ENCODE data around the gene TUSC2.
A peak's percentile ranks its signal among the peaks of the same experiment; 100 is the strongest.

The TUSC2 gene

GRCh38 chr3:50330330-50330729 lies 2.3 kb upstream of the TUSC2 start:
- Histone ChIP-seq H3K4me3 (ENCODE audit: insufficient read depth, low read length, poor library complexity, severe bottlenecking) (no peak overlapping the region), H3K9me3 (ENCODE audit: insufficient read depth, low read length) (no peaks in the 10 kb centered on the region), H3K27ac (ENCODE audit: low read depth, low read length) (no peak overlapping the region), H3K79me2 (ENCODE audit: insufficient read depth, low read length) (peaks cover 36% of the 10 kb centered on the region), H3K27me3 (ENCODE audit: low read length) (no peaks in the 10 kb centered on the region), H3K9me2 (replicated peaks; ENCODE audit: insufficient read depth, low read length) (no peaks in the 10 kb centered on the region), H4K20me1 (ENCODE audit: low read depth, low read length) (no peaks in the 10 kb centered on the region), H3K36me3 (ENCODE audit: low read length) (peaks cover 6% of the 10 kb centered on the region; the same call in 1 of the 2 replicates), H3K9ac (ENCODE audit: low read length) (no peak overlapping the region), H2AFZ (ENCODE audit: low read depth, low read length, severe bottlenecking) (no peak overlapping the region), H3F3A (ENCODE audit: insufficient read depth) (peaks cover 12% of the 10 kb centered on the region), H3K4me2 (ENCODE audit: low read depth, low read length, poor library complexity, severe bottlenecking) (no peak overlapping the region)
- TF ChIP-seq EZH2phosphoT487 (conservative IDR thresholded peaks at IDR 0.05; ENCODE audit: low read length) (no peak), CTCF (IDR thresholded peaks at IDR 0.05; ENCODE audit: insufficient read depth, low read length, poor library complexity, severe bottlenecking) (no peak)

- H3K9ac ChIP-seq (ENCODE audit: low read length): peak overlapping the region; percentile 91
- TF ChIP-seq CTCF (IDR thresholded peaks at IDR 0.05; ENCODE audit: insufficient read depth, low read length, poor library complexity, severe bottlenecking) (no peak), EZH2phosphoT487 (conservative IDR thresholded peaks at IDR 0.05; ENCODE audit: low read length) (no peak)
- no peaks in the 10 kb centered on the region for H3K9me3 ChIP-seq (ENCODE audit: insufficient read depth, low read length)
- no peak overlapping the region for H2AFZ ChIP-seq (ENCODE audit: low read depth, low read length, severe bottlenecking)
- peaks cover 12% of the 10 kb centered on the region for H3F3A ChIP-seq (ENCODE audit: insufficient read depth)
- peak overlapping the region; percentile 70 for H3K4me2 ChIP-seq (ENCODE audit: low read depth, low read length, poor library complexity, severe bottlenecking)
- H3K36me3 ChIP-seq (ENCODE audit: low read length): peaks cover 6% of the 10 kb centered on the region; the same call in 1 of the 2 replicates
- H4K20me1 ChIP-seq (ENCODE audit: low read depth, low read length): no peaks in the 10 kb centered on the region
- H3K79me2 ChIP-seq (ENCODE audit: insufficient read depth, low read length): peaks cover 13% of the 10 kb centered on the region
- no peaks in the 10 kb centered on the region for H3K9me2 ChIP-seq (replicated peaks; ENCODE audit: insufficient read depth, low read length)
- H3K27me3 ChIP-seq (ENCODE audit: low read length): no peaks in the 10 kb centered on the region
- H3K4me3 ChIP-seq (ENCODE audit: insufficient read depth, low read length, poor library complexity, severe bottlenecking): peak overlapping the region; percentile 86
- H3K27ac ChIP-seq (ENCODE audit: low read depth, low read length): no peak overlapping the region
Observed at GRCh38 chr3:50327129-50327528, 894 bp downstream of the TUSC2 start.

- no peak overlapping the region for H3K4me2 ChIP-seq (ENCODE audit: low read depth, low read length, poor library complexity, severe bottlenecking)
- H3K9me2 ChIP-seq (replicated peaks; ENCODE audit: insufficient read depth, low read length): no peaks in the 10 kb centered on the region
- no peak overlapping the region for H3K4me3 ChIP-seq (ENCODE audit: insufficient read depth, low read length, poor library complexity, severe bottlenecking)
- peaks cover 6% of the 10 kb centered on the region; the same call in 1 of the 2 replicates for H3K36me3 ChIP-seq (ENCODE audit: low read length)
- H3K27me3 ChIP-seq (ENCODE audit: low read length): no peaks in the 10 kb centered on the region
- TF ChIP-seq CTCF (IDR thresholded peaks at IDR 0.05; ENCODE audit: insufficient read depth, low read length, poor library complexity, severe bottlenecking): no peak
- no peak for TF ChIP-seq EZH2phosphoT487 (conservative IDR thresholded peaks at IDR 0.05; ENCODE audit: low read length)
- H3K27ac ChIP-seq (ENCODE audit: low read depth, low read length): no peak overlapping the region
- H4K20me1 ChIP-seq (ENCODE audit: low read depth, low read length): no peaks in the 10 kb centered on the region
- H2AFZ ChIP-seq (ENCODE audit: low read depth, low read length, severe bottlenecking): no peak overlapping the region
- H3K79me2 ChIP-seq (ENCODE audit: insufficient read depth, low read length): peaks cover 13% of the 10 kb centered on the region
- H3F3A ChIP-seq (ENCODE audit: insufficient read depth): peaks cover 12% of the 10 kb centered on the region
- H3K9ac ChIP-seq (ENCODE audit: low read length): no peak overlapping the region
- no peaks in the 10 kb centered on the region for H3K9me3 ChIP-seq (ENCODE audit: insufficient read depth, low read length)
Observed at GRCh38 chr3:50326182-50326541, 1.9 kb downstream of the TUSC2 start.

All from SU-DHL-6 (cell line).